ENCODE data around the gene SERTM1.

Gene SERTM1

GRCh38 chr13:36673838-36674326 is at the start of gene SERTM1:
TSS of gene SERTM1 (plus strand) at chr13:36674020. CDS start at chr13:36695079, 21,059 bp downstream.
- no peak for DNase-seq

- no peak for DNase-seq
These were observed 45.3 kb upstream of the SERTM1 start for GRCh38 chr13:36628377-36629056.

GRCh38 chr13:36629057-36629385 is 44.8 kb upstream of the SERTM1 start:
- no peak for DNase-seq

GRCh38 chr13:36630181-36630803 is 43.5 kb upstream of the SERTM1 start:
- DNase-seq = no peak

GRCh38 chr13:36639610-36640009 is 34.2 kb upstream of the SERTM1 start:
- DNase-seq = no peak

GRCh38 chr13:36650611-36651010 is 23.2 kb upstream of the SERTM1 start:
- no peak for DNase-seq

GRCh38 chr13:36665630-36666029 is 8.2 kb upstream of the SERTM1 start:
- no peak for DNase-seq

GRCh38 chr13:36666477-36667229 is 7.2 kb upstream of the SERTM1 start:
- no peak for DNase-seq

GRCh38 chr13:36668316-36668715 is 5.5 kb upstream of the SERTM1 start:
- DNase-seq = no peak

GRCh38 chr13:36673352-36673751 is 468 bp upstream of the SERTM1 start:
- DNase-seq = no peak

- no peak for DNase-seq
These were observed 755 bp downstream of the SERTM1 start for GRCh38 chr13:36674337-36675212.

- no peak for DNase-seq
These were observed 1.4 kb downstream of the SERTM1 start for GRCh38 chr13:36675213-36675536.

- DNase-seq = no peak
These were observed 7.1 kb downstream of the SERTM1 start for GRCh38 chr13:36680913-36681312.

GRCh38 chr13:36681894-36682624 is 8.2 kb downstream of the SERTM1 start:
- DNase-seq = no peak

GRCh38 chr13:36683701-36684100 is 9.9 kb downstream of the SERTM1 start:
- DNase-seq = no peak

- DNase-seq = no peak
These were observed 12.1 kb downstream of the SERTM1 start for GRCh38 chr13:36685927-36686326.

- no peak for DNase-seq
These were observed 22.7 kb downstream of the SERTM1 start for GRCh38 chr13:36696410-36697010.

- DNase-seq = no peak
These were observed 26.4 kb downstream of the SERTM1 start for GRCh38 chr13:36700170-36700569.

GRCh38 chr13:36706755-36707154 is 32.9 kb downstream of the SERTM1 start:
- no peak for DNase-seq

GRCh38 chr13:36709136-36709890 is 35.5 kb downstream of the SERTM1 start:
- DNase-seq = no peak

- no peak for DNase-seq
These were observed 36.6 kb downstream of the SERTM1 start for GRCh38 chr13:36710396-36710795.
